ENCODE results near the gene FSIP1. TPM values are rescaled to one million over a fixed set of nuclear protein-coding genes. Genes with fewer than 3 reads are reported as not detected.

Gene FSIP1
- total and polyA plus RNA-seq, 9 of the 15 experiments (the other 6 are each of a cell fraction or from before 2014, with no cell fraction given) = 0.07 to 0.51 (median 0.29) TPM

DNA sequence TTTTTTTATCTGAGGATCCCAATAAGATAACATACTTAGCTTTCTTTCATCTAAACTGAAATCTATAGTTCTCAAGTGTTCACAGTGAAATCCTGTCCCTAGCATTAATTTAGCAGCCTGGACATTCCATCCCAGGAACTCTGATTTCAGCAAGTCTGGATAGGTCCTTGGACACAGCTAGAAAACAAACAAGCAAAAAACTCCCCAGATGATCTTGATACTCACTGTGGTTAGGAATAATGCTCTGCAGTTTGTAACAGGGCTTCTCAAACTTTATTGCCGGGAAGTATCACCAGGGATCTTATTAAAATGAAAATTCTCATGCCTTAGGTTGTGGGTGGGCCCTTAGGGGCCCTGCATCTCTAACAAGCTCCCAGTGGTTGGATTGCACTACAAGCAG lies 177.5 kb downstream of the FSIP1 start (continued):
- TF ChIP-seq, protein P1, sequence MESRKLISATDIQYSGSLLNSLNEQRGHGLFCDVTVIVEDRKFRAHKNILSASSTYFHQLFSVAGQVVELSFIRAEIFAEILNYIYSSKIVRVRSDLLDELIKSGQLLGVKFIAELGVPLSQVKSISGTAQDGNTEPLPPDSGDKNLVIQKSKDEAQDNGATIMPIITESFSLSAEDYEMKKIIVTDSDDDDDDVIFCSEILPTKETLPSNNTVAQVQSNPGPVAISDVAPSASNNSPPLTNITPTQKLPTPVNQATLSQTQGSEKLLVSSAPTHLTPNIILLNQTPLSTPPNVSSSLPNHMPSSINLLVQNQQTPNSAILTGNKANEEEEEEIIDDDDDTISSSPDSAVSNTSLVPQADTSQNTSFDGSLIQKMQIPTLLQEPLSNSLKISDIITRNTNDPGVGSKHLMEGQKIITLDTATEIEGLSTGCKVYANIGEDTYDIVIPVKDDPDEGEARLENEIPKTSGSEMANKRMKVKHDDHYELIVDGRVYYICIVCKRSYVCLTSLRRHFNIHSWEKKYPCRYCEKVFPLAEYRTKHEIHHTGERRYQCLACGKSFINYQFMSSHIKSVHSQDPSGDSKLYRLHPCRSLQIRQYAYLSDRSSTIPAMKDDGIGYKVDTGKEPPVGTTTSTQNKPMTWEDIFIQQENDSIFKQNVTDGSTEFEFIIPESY (CRISPR knock-in tag; IDR thresholded peaks at IDR 0.05) = no peak
- TF ChIP-seq ZFPM2 (CRISPR knock-in tag; IDR thresholded peaks at IDR 0.05) (no peak), ZNF609 (CRISPR knock-in tag; IDR thresholded peaks at IDR 0.05; ENCODE audit: borderline replicate concordance) (no peak), MYBL2 (IDR thresholded peaks at IDR 0.05; ENCODE audit: low read depth) (no peak), MYBL2 (CRISPR knock-in tag; IDR thresholded peaks at IDR 0.05; ENCODE audit: borderline replicate concordance) (no peak), ADNP (tag; IDR thresholded peaks at IDR 0.05) (no peak)
- TF ChIP-seq, protein P2, sequence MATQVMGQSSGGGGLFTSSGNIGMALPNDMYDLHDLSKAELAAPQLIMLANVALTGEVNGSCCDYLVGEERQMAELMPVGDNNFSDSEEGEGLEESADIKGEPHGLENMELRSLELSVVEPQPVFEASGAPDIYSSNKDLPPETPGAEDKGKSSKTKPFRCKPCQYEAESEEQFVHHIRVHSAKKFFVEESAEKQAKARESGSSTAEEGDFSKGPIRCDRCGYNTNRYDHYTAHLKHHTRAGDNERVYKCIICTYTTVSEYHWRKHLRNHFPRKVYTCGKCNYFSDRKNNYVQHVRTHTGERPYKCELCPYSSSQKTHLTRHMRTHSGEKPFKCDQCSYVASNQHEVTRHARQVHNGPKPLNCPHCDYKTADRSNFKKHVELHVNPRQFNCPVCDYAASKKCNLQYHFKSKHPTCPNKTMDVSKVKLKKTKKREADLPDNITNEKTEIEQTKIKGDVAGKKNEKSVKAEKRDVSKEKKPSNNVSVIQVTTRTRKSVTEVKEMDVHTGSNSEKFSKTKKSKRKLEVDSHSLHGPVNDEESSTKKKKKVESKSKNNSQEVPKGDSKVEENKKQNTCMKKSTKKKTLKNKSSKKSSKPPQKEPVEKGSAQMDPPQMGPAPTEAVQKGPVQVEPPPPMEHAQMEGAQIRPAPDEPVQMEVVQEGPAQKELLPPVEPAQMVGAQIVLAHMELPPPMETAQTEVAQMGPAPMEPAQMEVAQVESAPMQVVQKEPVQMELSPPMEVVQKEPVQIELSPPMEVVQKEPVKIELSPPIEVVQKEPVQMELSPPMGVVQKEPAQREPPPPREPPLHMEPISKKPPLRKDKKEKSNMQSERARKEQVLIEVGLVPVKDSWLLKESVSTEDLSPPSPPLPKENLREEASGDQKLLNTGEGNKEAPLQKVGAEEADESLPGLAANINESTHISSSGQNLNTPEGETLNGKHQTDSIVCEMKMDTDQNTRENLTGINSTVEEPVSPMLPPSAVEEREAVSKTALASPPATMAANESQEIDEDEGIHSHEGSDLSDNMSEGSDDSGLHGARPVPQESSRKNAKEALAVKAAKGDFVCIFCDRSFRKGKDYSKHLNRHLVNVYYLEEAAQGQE (IDR thresholded peaks at IDR 0.05; ENCODE audit: borderline replicate concordance) = no peak
- TF ChIP-seq, protein P2 (CRISPR knock-in tag; IDR thresholded peaks at IDR 0.05; ENCODE audit: low read depth) = no peak

Data from K562 (cell line).